Upper lobe of left lung (tissue), 6 donors: ENCODE measurements around the gene FOLR2. TPM values are rescaled to one million over a fixed set of nuclear protein-coding genes. Genes with fewer than 3 reads are reported as not detected.

ENCODE experiments used
- ATAC-seq, 2 donors: fragments of 200-7000 bp; cut with Tn5 transposase; one replicate each; pipeline ENCODE4 v1.9.1; 2022; ENCODE audit warnings: mild to moderate bottlenecking in 2 of 2, moderate library complexity in 2 of 2; ENCODE audit not compliant: low FRiP score in 2 of 2
- DNase-seq, 2 donors: peaks; one replicate each; pipeline ENCODE4 v3.0.0-alpha.2; 2019 to 2020
- H3K27ac ChIP-seq, 4 donors: fragments of 200-600 bp; sonication (generic); one replicate each; pipeline ENCODE4 v1.5.1; 2016 to 2019
- H3K27me3 ChIP-seq, 4 donors: fragments of 200-600 bp; sonication (generic); one replicate each; pipeline ENCODE4 v1.5.1; 2017 to 2019
- H3K36me3 ChIP-seq, 4 donors: fragments of 200-600 bp; sonication (generic); one replicate each; pipeline ENCODE4 v1.5.1; 2016 to 2019
- H3K4me1 ChIP-seq, 4 donors: fragments of 200-600 bp; sonication (generic); one replicate each; pipeline ENCODE4 v1.5.1; 2018 to 2019
- H3K4me3 ChIP-seq, 4 donors: fragments of 200-600 bp; sonication (generic); one replicate each; pipeline ENCODE4 v1.5.1; 2017 to 2019; ENCODE audit warnings: mild to moderate bottlenecking in 2 of 4, moderate library complexity in 1 of 4
- H3K9me3 ChIP-seq, 4 donors: fragments of 200-600 bp; sonication (generic); one replicate each; pipeline ENCODE4 v1.5.1; 2018 to 2019
- CTCF ChIP-seq, 6 experiments: fragments of 450-650 bp in 4 of 6; fragments of 200-600 bp in 2 of 6; sonication (generic) in 2 of 6; IDR thresholded peaks; one replicate each; pipeline ENCODE4 v1.5.1; 2016 to 2019; ENCODE audit warnings: antibody characterized with exemption in 6 of 6
- EP300 ChIP-seq, 4 donors: sonication (generic); formaldehyde crosslinking; IDR thresholded peaks; one replicate each; pipeline ENCODE4 v1.5.1; 2017; ENCODE audit warnings: antibody characterized with exemption in 4 of 4, control low read depth in 2 of 4
- POLR2A ChIP-seq, 4 donors: fragments of 450-650 bp; IDR thresholded peaks; one replicate each; pipeline ENCODE4 v1.5.1; 2016 to 2017; ENCODE audit warnings: antibody characterized with exemption in 4 of 4, mild to moderate bottlenecking in 2 of 4
- POLR2AphosphoS5 ChIP-seq, 2 donors: sonication (generic); formaldehyde crosslinking; IDR thresholded peaks; one replicate each; pipeline ENCODE4 v1.5.1; 2017; ENCODE audit warnings: antibody characterized with exemption in 2 of 2
- WGBS, 2 donors: methylation state at CpG; one replicate each; pipeline ENCODE4 v1.1.5; 2017 to 2018; 5-methylcytosine and 5-hydroxymethylcytosine counted together
- total RNA-seq, 6 donors: library from RNA; depleted of rRNA in 4 of 6; stranded (reverse); fragments of >200 nt in 4 of 6; gene quantifications; one replicate each; pipeline versions ENCODE4 v1.1.0 to v1.2.1, GENCODE V29; 2016 to 2021
- donor health status: DM: no; HTN: no; CAD: no; lungs with moderate emphysema.
- donor health status: DM: no; HTN: yes; CAD: no; lungs with severe emphysema.

The FOLR2 gene
- total RNA-seq, 6 donors from 2014 or later, result 4.8 to 28.7 (median 12.8) TPM

GRCh38 chr11:72251614-72252013, 35.0 kb downstream of the FOLR2 start:
- ATAC-seq, result no peak
- TF ChIP-seq EP300 (IDR thresholded peaks at IDR 0.05), result no peak
- no peak for TF ChIP-seq POLR2AphosphoS5 (IDR thresholded peaks at IDR 0.05)
- TF ChIP-seq POLR2A (IDR thresholded peaks at IDR 0.05), result no peak
- no peak for TF ChIP-seq CTCF (IDR thresholded peaks at IDR 0.05)

GRCh38 chr11:72253392-72253791, 36.8 kb downstream of the FOLR2 start:
- ATAC-seq (no peak), DNase-seq (no peak)
- Histone ChIP-seq H3K27ac (no peak overlapping the region), H3K36me3 (no peaks in the 10 kb centered on the region), H3K4me3 (no peak overlapping the region), H3K27me3 (peaks cover 0 to 7% (median 0%) of the 10 kb centered on the region in 4 donors), H3K4me1 (no peaks in the 10 kb centered on the region), H3K9me3 (no peaks in the 10 kb centered on the region)
- TF ChIP-seq POLR2AphosphoS5 (IDR thresholded peaks at IDR 0.05) (no peak), POLR2A (IDR thresholded peaks at IDR 0.05) (no peak), EP300 (IDR thresholded peaks at IDR 0.05) (no peak), CTCF (IDR thresholded peaks at IDR 0.05) (no peak)
- 91 to 96% methylated on average over 3 of the region's 3 CpGs for WGBS, 2 donors

More at GRCh38 chr11:72251614-72252013, 35.0 kb downstream of the FOLR2 start:
- WGBS, 2 donors, result 76 to 81% methylated on average over 5 of the region's 5 CpGs
- H3K9me3 ChIP-seq, result no peaks in the 10 kb centered on the region
- H3K4me1 ChIP-seq, result no peaks in the 10 kb centered on the region
- no peak overlapping the region for H3K27ac ChIP-seq
- H3K36me3 ChIP-seq, result no peaks in the 10 kb centered on the region
- peaks cover 0 to 7% (median 4%) of the 10 kb centered on the region in 4 donors for H3K27me3 ChIP-seq
- no peak overlapping the region for H3K4me3 ChIP-seq
- no peak for DNase-seq

- Histone ChIP-seq H3K27ac (no peak overlapping the region), H3K27me3 (peaks cover 0 to 7% (median 0%) of the 10 kb centered on the region in 4 donors), H3K36me3 (no peaks in the 10 kb centered on the region), H3K9me3 (no peaks in the 10 kb centered on the region), H3K4me3 (no peak overlapping the region), H3K4me1 (no peaks in the 10 kb centered on the region)
- DNase-seq, result no peak
- no peak for ATAC-seq
- 88 to 90% methylated on average over 5 of the region's 5 CpGs for WGBS, 2 donors
- TF ChIP-seq POLR2AphosphoS5 (IDR thresholded peaks at IDR 0.05), result no peak
- no peak for TF ChIP-seq POLR2A (IDR thresholded peaks at IDR 0.05)
- TF ChIP-seq EP300 (IDR thresholded peaks at IDR 0.05), result no peak
- TF ChIP-seq CTCF (IDR thresholded peaks at IDR 0.05), result no peak
These were observed 37.9 kb downstream of the FOLR2 start for GRCh38 chr11:72254299-72254993.

GRCh38 chr11:72257570-72257969, 41.0 kb downstream of the FOLR2 start:
- H3K4me3 ChIP-seq, result no peak overlapping the region
- H3K4me1 ChIP-seq, result no peaks in the 10 kb centered on the region
- ATAC-seq, result no peak
- H3K27ac ChIP-seq, result no peak overlapping the region
- no peaks in the 10 kb centered on the region for H3K27me3 ChIP-seq
- WGBS, 2 donors, result 92 to 96% methylated on average over 2 of the region's 2 CpGs
- TF ChIP-seq POLR2A (IDR thresholded peaks at IDR 0.05) (no peak), EP300 (IDR thresholded peaks at IDR 0.05) (no peak), POLR2AphosphoS5 (IDR thresholded peaks at IDR 0.05) (no peak), CTCF (IDR thresholded peaks at IDR 0.05) (no peak)
- H3K9me3 ChIP-seq, result no peaks in the 10 kb centered on the region
- no peaks in the 10 kb centered on the region for H3K36me3 ChIP-seq
- DNase-seq, result no peak

- Histone ChIP-seq H3K27ac (no peak overlapping the region), H3K4me1 (no peaks in the 10 kb centered on the region), H3K36me3 (no peaks in the 10 kb centered on the region), H3K4me3 (no peak overlapping the region), H3K27me3 (no peaks in the 10 kb centered on the region), H3K9me3 (no peaks in the 10 kb centered on the region)
- ATAC-seq (no peak), DNase-seq (no peak)
- TF ChIP-seq CTCF (IDR thresholded peaks at IDR 0.05) (no peak), POLR2AphosphoS5 (IDR thresholded peaks at IDR 0.05) (no peak), POLR2A (IDR thresholded peaks at IDR 0.05) (no peak), EP300 (IDR thresholded peaks at IDR 0.05) (no peak)
- 90 to 93% methylated on average over 2 of the region's 2 CpGs for WGBS, 2 donors
These were observed 42.9 kb downstream of the FOLR2 start for GRCh38 chr11:72259490-72259889.
